Endothelial cell of umbilical vein (primary cell): ENCODE measurements around the gene JARID2. TPM values are rescaled to one million over a fixed set of nuclear protein-coding genes. Genes with fewer than 3 reads are reported as not detected.

Source experiments
- BruUV-seq: library from RNA; stranded (reverse); fragments of 400-500 nt; replicated peaks from 2 replicates; lab custom pipeline; 2021; lab: Mats Ljungman, UMichigan
- CTCF ChIA-PET: fragments of 300-600, 350-600 bp; sonication (Branson Sonifier 250); formaldehyde crosslinking; loops from one replicate; lab custom pipeline; 2021; ENCODE audit warnings: antibody characterized with exemption, inconsistent platforms; lab: Charles Lee
- POLR2A ChIA-PET: fragments of 300-600, 350-600 bp; sonication (Branson Sonifier 250); formaldehyde crosslinking; loops from one replicate; lab custom pipeline; 2021; ENCODE audit warnings: antibody characterized with exemption, inconsistent platforms; lab: Charles Lee
- DNase-seq: peaks from one replicate; pipeline ENCODE4 v3.0.0-alpha.2; 2011; ENCODE audit warnings: low read depth, low spot score
- FAIRE-seq: peaks from 2 replicates; lab custom pipeline; 2011; peaks lifted over from hg19 to GRCh38; lab: Jason Lieb, UNC
- H2AFZ ChIP-seq: 2 replicates; pipeline ENCODE4 v1.6.0; 2012; ENCODE audit warnings: low read depth, low read length, control low read depth, inconsistent platforms
- H3K27ac ChIP-seq: 2 replicates; pipeline ENCODE4 v1.5.1; 2011; ENCODE audit warnings: low read depth, mild to moderate bottlenecking, control low read depth, low read length, moderate library complexity; ENCODE audit not compliant: insufficient read depth
- H3K27me3 ChIP-seq, 2 experiments: 2 replicates each; pipeline versions ENCODE4 v1.6.0 to v1.6.1; 2011; ENCODE audit warnings: low read length in 2 of 2, mixed read lengths in 1 of 2; ENCODE audit not compliant: control insufficient read depth in 2 of 2, insufficient read depth in 2 of 2
- H3K36me3 ChIP-seq, 2 experiments: 2 replicates in 1 of 2; 3 replicates in 1 of 2; pipeline ENCODE4 v1.5.1; 2011; ENCODE audit warnings: low read length in 2 of 2, mild to moderate bottlenecking in 1 of 2, moderate library complexity in 1 of 2; ENCODE audit not compliant: control insufficient read depth in 2 of 2, insufficient read depth in 2 of 2; ENCODE audit errors: extremely low read depth in 1 of 2
- H3K4me1 ChIP-seq: 3 replicates; pipeline ENCODE4 v1.5.1; 2011; ENCODE audit warnings: mild to moderate bottlenecking, low read length; ENCODE audit not compliant: control insufficient read depth, insufficient read depth; ENCODE audit errors: extremely low read depth
- H3K4me2 ChIP-seq: 2 replicates; pipeline ENCODE4 v1.6.1; 2011; ENCODE audit warnings: low read length, control low read depth, mixed read lengths; ENCODE audit not compliant: insufficient read depth
- H3K4me3 ChIP-seq, 3 experiments: fragments of 200-600 bp in 1 of 3; sonication (generic), shearing (Covaris generic) in 1 of 3; replicated peaks in 1 of 3; 2 replicates each; pipeline ENCODE4 v1.5.1; 2011 to 2016; ENCODE audit warnings: control low read depth in 3 of 3, low read length in 3 of 3, mild to moderate bottlenecking in 2 of 3, inconsistent platforms in 1 of 3, low read depth in 1 of 3, moderate library complexity in 1 of 3; ENCODE audit not compliant: insufficient read depth in 1 of 3
- H3K79me2 ChIP-seq: 2 replicates; pipeline ENCODE4 v1.6.0; 2012; ENCODE audit warnings: low read length, inconsistent platforms; ENCODE audit not compliant: control insufficient read depth, insufficient read depth
- H3K9ac ChIP-seq: replicated peaks from 2 replicates; pipeline ENCODE3; 2011; ENCODE audit warnings: low read length, control low read depth; ENCODE audit not compliant: insufficient read depth; ENCODE audit errors: extremely low read depth
- H3K9me1 ChIP-seq: replicated peaks from 3 replicates; pipeline ENCODE4 v1.6.0; 2011; ENCODE audit warnings: mild to moderate bottlenecking, low read length; ENCODE audit not compliant: control insufficient read depth, insufficient read depth; ENCODE audit errors: extremely low read depth
- H3K9me3 ChIP-seq: replicated peaks from 2 replicates; pipeline ENCODE4 v1.5.1; 2012; ENCODE audit warnings: low read length, inconsistent platforms; ENCODE audit not compliant: control insufficient read depth, insufficient read depth
- H4K20me1 ChIP-seq: replicated peaks from 2 replicates; pipeline ENCODE3; 2011; ENCODE audit warnings: mild to moderate bottlenecking, low read length; ENCODE audit not compliant: control insufficient read depth, insufficient read depth; ENCODE audit errors: extremely low read depth
- CTCF ChIP-seq, 2 donors: IDR thresholded peaks; 1 replicate in 1 of 2; 2 replicates in 1 of 2; pipeline ENCODE4 v1.5.1; 2011; ENCODE audit warnings: low read length in 2 of 2, mild to moderate bottlenecking in 2 of 2, moderate library complexity in 2 of 2, control low read depth in 1 of 2, inconsistent platforms in 1 of 2, low read depth in 1 of 2; ENCODE audit not compliant: insufficient read depth in 1 of 2; ENCODE audit errors: extremely low read depth in 1 of 2
- EZH2 ChIP-seq: IDR thresholded peaks from 2 replicates; pipeline ENCODE4 v1.6.1; 2012; ENCODE audit warnings: borderline replicate concordance, low read depth, mild to moderate bottlenecking, moderate library complexity, low read length, inconsistent platforms; ENCODE audit not compliant: severe bottlenecking
- FOS ChIP-seq: IDR thresholded peaks from 2 replicates; pipeline ENCODE4 v1.6.1; 2011; ENCODE audit warnings: mild to moderate bottlenecking, low read length, moderate library complexity, borderline replicate concordance; ENCODE audit not compliant: insufficient read depth
- GATA2 ChIP-seq: IDR thresholded peaks from 2 replicates; pipeline ENCODE4 v1.7.0; 2011; ENCODE audit warnings: low read depth, mild to moderate bottlenecking, moderate library complexity, mixed read lengths, low read length; ENCODE audit not compliant: insufficient read length, insufficient read depth
- JUN ChIP-seq: IDR thresholded peaks from 2 replicates; pipeline ENCODE4 v1.6.1; 2011; ENCODE audit warnings: borderline replicate concordance, low read depth; ENCODE audit not compliant: insufficient read length, insufficient read depth
- MAX ChIP-seq: IDR thresholded peaks from 2 replicates; pipeline ENCODE4 v1.6.1; 2011; ENCODE audit not compliant: insufficient read depth, insufficient read length
- MYC ChIP-seq: IDR thresholded peaks from one replicate; pipeline ENCODE4 v1.6.1; 2011; ENCODE audit warnings: mild to moderate bottlenecking, low read depth, low read length
- POLR2A ChIP-seq: IDR thresholded peaks from 2 replicates; pipeline ENCODE4 v1.6.1; 2012; ENCODE audit warnings: low read depth, mild to moderate bottlenecking, control low read depth, low read length
- POLR2AphosphoS5 ChIP-seq: IDR thresholded peaks from 2 replicates; pipeline ENCODE4 v1.6.1; 2012; ENCODE audit warnings: low read depth, mild to moderate bottlenecking, control low read depth, low read length, moderate library complexity; ENCODE audit not compliant: insufficient read depth
- dilution Hi-C: fragments of 300-500 bp; cut with MboI; formaldehyde crosslinking; loops from one replicate; pipeline ENCODE4 v1.15.0; 2019; ENCODE audit warnings: low sequenced_read_pairs; ENCODE audit not compliant: extremely low pct_ligation_motif_present
- intact Hi-C: fragments of 100-400 bp; cut with micrococcal nuclease; formaldehyde crosslinking; loops from one replicate; pipeline ENCODE4 v1.10.0; 2022
- polyA plus RNA-seq, 4 experiments: library from polyadenylated mRNA; depleted of rRNA in 3 of 4; stranded (reverse) in 3 of 4; unstranded in 1 of 4; fragments of >200 nt; gene quantifications; 2 replicates each; pipeline versions ENCODE4 v1.2.1 to v1.2.3, GENCODE V29; 2011 to 2012; ENCODE audit warnings: missing spikeins in 1 of 4
- total RNA-seq: library from RNA; stranded (reverse); gene quantifications from 2 replicates; pipeline ENCODE4 v1.2.3, GENCODE V29; 2021

The JARID2 gene
- total and polyA plus RNA-seq, 2 donors (not counting 3 experiments of a cell fraction or from before 2014, with no cell fraction given): 2.9 to 10.6 TPM

GRCh38 chr6:15266423-15266996, 20.6 kb downstream of the JARID2 start:
- CTCF ChIA-PET: interaction anchor here (0.6 to 3.3 kb wide), 7 partner anchors 10 to 1722 kb away, joined by 3 to 15 read pairs (median 4); partner anchors contain the start of gene JARID2
- H3K27ac ChIP-seq: peak overlapping the region; percentile 67
- peak overlapping the region; percentile 22 for H3K9ac ChIP-seq
- H3K9me3 ChIP-seq: no peaks in the 10 kb centered on the region
- POLR2A ChIA-PET: no interaction called here
- peaks cover 3% of the 10 kb centered on the region for H3K79me2 ChIP-seq
- DNase-seq: peak; percentile 53
- H3K4me3 ChIP-seq: peak overlapping the region in 1 of 3 experiments; percentile 9
- peaks cover 29% of the 10 kb centered on the region for H3K4me1 ChIP-seq
- peak overlapping the region; percentile 41 for H3K4me2 ChIP-seq
- H3K27me3 ChIP-seq: no peaks in the 10 kb centered on the region
- H4K20me1 ChIP-seq: no peaks in the 10 kb centered on the region
- intact Hi-C loops: loop anchor here (1.0 to 2.0 kb wide), 2 partner anchors 18 to 21 kb away; no protein-coding TSS in a partner anchor
- no TSS peak for BruUV-seq
- H2AFZ ChIP-seq: no peak overlapping the region
- no peaks in the 10 kb centered on the region for H3K36me3 ChIP-seq
- no peaks in the 10 kb centered on the region for H3K9me1 ChIP-seq
- FAIRE-seq: peak; percentile 78
- TF ChIP-seq MYC: no peak
- TF ChIP-seq GATA2: no peak
- TF ChIP-seq POLR2AphosphoS5: no peak
- TF ChIP-seq POLR2A: no peak
- TF ChIP-seq CTCF (IDR thresholded peaks at IDR 0.05; ENCODE audit: extremely low read depth in 1 of 2, insufficient read depth in 1 of 2, low read depth in 1 of 2, low read length in 2 of 2): no peak
- no peak for TF ChIP-seq EZH2
- no peak for TF ChIP-seq FOS
- no peak for TF ChIP-seq JUN
- TF ChIP-seq MAX: no peak
- dilution Hi-C loops: no loop called here
